Measurements from ENCODE around the gene SUSD3.

Gene SUSD3

DNA sequence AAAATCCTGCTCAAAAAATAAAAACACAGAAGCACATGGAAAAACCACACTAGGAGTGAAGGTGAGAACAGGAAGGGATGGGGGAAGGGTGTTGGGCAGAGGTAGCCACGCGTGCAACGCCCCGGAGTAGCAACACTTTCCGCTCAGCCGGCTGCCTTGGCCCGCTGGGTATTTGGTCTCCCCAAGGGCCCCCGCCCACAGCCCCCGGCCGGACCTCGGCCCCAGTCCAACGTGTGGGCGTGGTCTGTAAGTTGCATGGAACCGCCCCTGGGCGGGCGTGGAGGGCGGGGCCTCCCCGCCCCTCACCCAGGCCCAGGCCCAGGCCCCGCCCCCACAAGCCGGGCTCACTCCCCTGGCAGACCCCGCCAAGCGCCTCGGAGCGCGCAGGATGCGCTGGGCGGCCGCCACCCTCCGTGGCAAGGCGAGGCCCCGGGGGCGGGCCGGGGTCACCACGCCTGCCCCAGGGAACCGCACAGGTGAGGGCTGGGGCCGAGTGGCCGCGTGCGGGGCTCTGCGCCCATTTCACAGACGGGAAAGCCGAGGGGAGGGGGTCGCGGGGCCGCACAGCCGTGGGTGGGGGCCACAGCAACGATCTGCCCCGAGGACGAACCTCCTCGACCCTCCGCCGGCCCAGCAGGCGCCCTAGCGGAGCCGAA, at the start of gene SUSD3:
Gene SUSD3, plus strand, starts transcription at position 347 of the 656 bp plus-strand sequence. Its CDS starts 42 bp downstream, at position 389.
- peak; percentile 88 for DNase-seq (ENCODE audit: low read depth)
- peak within 1 kb of the TSS; percentile 77 for H3K4me3 ChIP-seq (ENCODE audit: low read depth, low read length)
- peak; percentile 77 for TF ChIP-seq MAX (IDR thresholded peaks at IDR 0.05; ENCODE audit: low read depth, low read length)
- TF ChIP-seq CTCF (IDR thresholded peaks at IDR 0.05; ENCODE audit: low read depth, low read length): no peak
- peak; percentile 65 for TF ChIP-seq MYC (IDR thresholded peaks at IDR 0.05; ENCODE audit: low read depth, low read length)
- peak; percentile 75 for TF ChIP-seq POLR2A (IDR thresholded peaks at IDR 0.05; ENCODE audit: extremely low read depth, insufficient read length)

- no peak overlapping the region for H3K4me3 ChIP-seq (ENCODE audit: low read depth, low read length)
- TF ChIP-seq POLR2A (IDR thresholded peaks at IDR 0.05; ENCODE audit: extremely low read depth, insufficient read length) (no peak), MYC (IDR thresholded peaks at IDR 0.05; ENCODE audit: low read depth, low read length) (no peak), CTCF (IDR thresholded peaks at IDR 0.05; ENCODE audit: low read depth, low read length) (no peak), MAX (IDR thresholded peaks at IDR 0.05; ENCODE audit: low read depth, low read length) (no peak)
- DNase-seq (ENCODE audit: low read depth): no peak
Observed at GRCh38 chr9:93009337-93010015, 49.0 kb upstream of the SUSD3 start.

DNA sequence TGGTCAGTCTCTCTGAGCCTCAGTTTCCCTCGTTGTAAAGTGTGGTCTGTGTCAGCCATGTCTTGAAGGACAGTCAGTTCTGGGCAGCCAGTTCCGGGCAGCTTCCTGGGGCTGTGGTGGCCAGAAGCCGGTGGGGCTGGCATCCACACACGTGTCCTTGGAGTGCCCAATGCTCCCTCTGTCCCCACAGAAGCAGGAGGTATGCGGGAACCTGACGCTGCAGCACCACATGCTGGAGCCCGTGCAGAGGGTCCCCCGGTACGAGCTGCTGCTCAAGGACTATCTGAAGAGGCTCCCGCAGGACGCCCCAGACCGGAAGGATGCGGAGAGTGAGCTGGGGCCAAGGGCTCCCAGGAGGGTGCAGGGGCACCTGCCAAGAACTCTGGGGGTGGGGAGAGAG, 48.4 kb upstream of the SUSD3 start:
- no peak overlapping the region for H3K4me3 ChIP-seq (ENCODE audit: low read depth, low read length)
- TF ChIP-seq MYC (IDR thresholded peaks at IDR 0.05; ENCODE audit: low read depth, low read length): no peak
- TF ChIP-seq CTCF (IDR thresholded peaks at IDR 0.05; ENCODE audit: low read depth, low read length): no peak
- no peak for TF ChIP-seq POLR2A (IDR thresholded peaks at IDR 0.05; ENCODE audit: extremely low read depth, insufficient read length)
- no peak for TF ChIP-seq MAX (IDR thresholded peaks at IDR 0.05; ENCODE audit: low read depth, low read length)
- DNase-seq (ENCODE audit: low read depth): no peak

- TF ChIP-seq POLR2A (IDR thresholded peaks at IDR 0.05; ENCODE audit: extremely low read depth, insufficient read length) (no peak), CTCF (IDR thresholded peaks at IDR 0.05; ENCODE audit: low read depth, low read length) (no peak), MAX (IDR thresholded peaks at IDR 0.05; ENCODE audit: low read depth, low read length) (no peak), MYC (IDR thresholded peaks at IDR 0.05; ENCODE audit: low read depth, low read length) (no peak)
- no peak overlapping the region for H3K4me3 ChIP-seq (ENCODE audit: low read depth, low read length)
- DNase-seq (ENCODE audit: low read depth): no peak
Observed at GRCh38 chr9:93010704-93011103, 47.8 kb upstream of the SUSD3 start.

GRCh38 chr9:93011114-93011513, 47.4 kb upstream of the SUSD3 start:
- no peak for TF ChIP-seq MYC (IDR thresholded peaks at IDR 0.05; ENCODE audit: low read depth, low read length)
- no peak overlapping the region for H3K4me3 ChIP-seq (ENCODE audit: low read depth, low read length)
- DNase-seq (ENCODE audit: low read depth): no peak

DNA sequence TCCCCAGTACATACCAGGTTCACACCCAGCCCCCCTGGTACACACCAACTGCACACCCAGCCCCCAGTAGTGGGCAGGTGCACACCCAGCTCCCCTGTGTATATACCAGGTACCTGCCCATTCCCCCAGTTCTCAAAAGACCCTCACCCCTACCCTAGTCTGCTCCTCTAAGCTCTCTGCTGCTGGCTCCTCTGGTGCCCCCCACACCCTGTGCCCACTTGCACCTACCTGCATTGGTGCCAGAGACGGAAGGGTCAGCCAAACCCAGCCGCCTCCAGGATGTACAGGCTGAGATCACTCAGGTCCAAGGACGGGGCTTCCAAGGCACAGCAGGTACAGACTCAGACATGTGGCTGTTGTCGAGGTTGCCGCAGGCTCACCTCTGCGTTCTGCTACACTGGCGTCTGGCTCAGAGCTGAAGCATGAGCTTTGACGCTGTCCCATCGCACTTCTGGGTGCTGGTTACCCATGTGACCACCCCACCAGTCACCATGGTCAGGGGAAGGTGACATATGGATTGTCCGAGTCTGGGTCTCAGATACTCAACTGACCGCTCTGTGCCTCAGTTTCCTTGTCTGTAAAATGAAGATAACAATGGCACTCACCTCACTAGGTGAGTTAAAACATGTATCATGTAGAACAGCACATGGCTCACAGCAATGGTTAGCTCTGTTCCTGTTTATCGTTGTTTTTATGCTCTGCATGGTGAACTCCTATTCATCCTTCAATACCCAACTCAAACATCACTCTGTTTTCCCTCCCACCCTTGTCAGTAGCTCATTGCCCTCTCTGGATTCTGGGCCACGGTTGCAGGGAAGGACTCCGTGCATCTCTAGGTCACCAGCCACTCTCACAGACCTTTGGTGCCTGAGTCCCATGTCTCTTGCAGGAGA, 45.3 kb upstream of the SUSD3 start:
- no peak for TF ChIP-seq POLR2A (IDR thresholded peaks at IDR 0.05; ENCODE audit: extremely low read depth, insufficient read length)
- TF ChIP-seq MYC (IDR thresholded peaks at IDR 0.05; ENCODE audit: low read depth, low read length): no peak
- TF ChIP-seq MAX (IDR thresholded peaks at IDR 0.05; ENCODE audit: low read depth, low read length): no peak
- TF ChIP-seq CTCF (IDR thresholded peaks at IDR 0.05; ENCODE audit: low read depth, low read length): no peak
- DNase-seq (ENCODE audit: low read depth): no peak

More for the DNA sequence above, 45.3 kb upstream of the SUSD3 start:
- no peak overlapping the region for H3K4me3 ChIP-seq (ENCODE audit: low read depth, low read length)

Data from NB4 (cell line).